ENCODE data around the gene IFT74.

The IFT74 gene

GRCh38 chr9:27003426-27004077 is 47.3 kb downstream of the IFT74 start:
- no peak for TF ChIP-seq CTCF (IDR thresholded peaks at IDR 0.05; ENCODE audit: extremely low read depth, insufficient read depth, missing control alignments)
- DNase-seq (ENCODE audit: low spot score): no peak
- in situ Hi-C loops (cut with MboI; ENCODE audit: low pct_unique_long_range_greater_than_20kb, low sequenced_read_pairs, unreplicated experiment): loop anchor here (25.0 kb wide), 1 partner anchor 266 kb away; no protein-coding TSS in a partner anchor

- TF ChIP-seq CTCF (IDR thresholded peaks at IDR 0.05; ENCODE audit: extremely low read depth, insufficient read depth, missing control alignments): no peak
- in situ Hi-C loops (cut with MboI; ENCODE audit: low pct_unique_long_range_greater_than_20kb, low sequenced_read_pairs, unreplicated experiment): loop anchor here (25.0 kb wide), 1 partner anchor 268 kb away; no protein-coding TSS in a partner anchor
- DNase-seq (ENCODE audit: low spot score): no peak
These were observed 49.3 kb downstream of the IFT74 start, which contains the start of gene LRRC19 for GRCh38 chr9:27005491-27005890. Gene LRRC19 (minus strand): TSS chr9:27005672. CDS start chr9:26999694, 5,978 bp downstream.

GRCh38 chr9:27019589-27019988 is 63.4 kb downstream of the IFT74 start:
- DNase-seq (ENCODE audit: low spot score): no peak
- in situ Hi-C loops (cut with MboI; ENCODE audit: low pct_unique_long_range_greater_than_20kb, low sequenced_read_pairs, unreplicated experiment): loop anchor here (25.0 kb wide), 1 partner anchor 282 kb away; no protein-coding TSS in a partner anchor
- TF ChIP-seq CTCF (IDR thresholded peaks at IDR 0.05; ENCODE audit: extremely low read depth, insufficient read depth, missing control alignments): no peak

- no peak for DNase-seq (ENCODE audit: low spot score)
- TF ChIP-seq CTCF (IDR thresholded peaks at IDR 0.05; ENCODE audit: extremely low read depth, insufficient read depth, missing control alignments): no peak
- in situ Hi-C loops (cut with MboI; ENCODE audit: low pct_unique_long_range_greater_than_20kb, low sequenced_read_pairs, unreplicated experiment): loop anchor here (25.0 kb wide), 1 partner anchor 286 kb away; no protein-coding TSS in a partner anchor
These were observed 66.7 kb downstream of the IFT74 start for GRCh38 chr9:27022920-27023319.

- in situ Hi-C loops (cut with MboI; ENCODE audit: low pct_unique_long_range_greater_than_20kb, low sequenced_read_pairs, unreplicated experiment): loop anchor here (25.0 kb wide), 1 partner anchor 258 kb away; the partner anchor contains the start of gene EQTN
- DNase-seq (ENCODE audit: low spot score): no peak
- no peak for TF ChIP-seq CTCF (IDR thresholded peaks at IDR 0.05; ENCODE audit: extremely low read depth, insufficient read depth, missing control alignments)
These were observed 73.0 kb downstream of the IFT74 start for GRCh38 chr9:27029186-27029585.

- in situ Hi-C loops (cut with MboI; ENCODE audit: low pct_unique_long_range_greater_than_20kb, low sequenced_read_pairs, unreplicated experiment): loop anchor here (25.0 kb wide), 1 partner anchor 253 kb away; the partner anchor contains the start of gene EQTN
- TF ChIP-seq CTCF (IDR thresholded peaks at IDR 0.05; ENCODE audit: extremely low read depth, insufficient read depth, missing control alignments): peak; percentile 63
These were observed 77.7 kb downstream of the IFT74 start for GRCh38 chr9:27033815-27034403.

More at GRCh38 chr9:27033815-27034403, 77.7 kb downstream of the IFT74 start:
- DNase-seq (ENCODE audit: low spot score): peak; percentile 48
